ENCODE measurements around the gene DIP2C. TPM values are rescaled to one million over a fixed set of nuclear protein-coding genes. Genes with fewer than 3 reads are reported as not detected.

DIP2C gene
- total RNA-seq, 2 experiments from 2014 or later = 1.6 to 1.7 TPM

GRCh38 chr10:642186-642890, 47.1 kb downstream of the DIP2C start:
- no peak overlapping the region for H3K27ac Mint-ChIP-seq
- no peak overlapping the region for H3K4me3 Mint-ChIP-seq
- POLR2A ChIA-PET = no interaction called here
- no peaks in the 10 kb centered on the region for H3K9me3 Mint-ChIP-seq
- peaks cover 9% of the 10 kb centered on the region for H3K27me3 Mint-ChIP-seq
- ATAC-seq (ENCODE audit: low read depth) (no peak), DNase-seq (no peak)
- no peaks in the 10 kb centered on the region for H3K4me1 Mint-ChIP-seq
- H3K36me3 Mint-ChIP-seq = no peaks in the 10 kb centered on the region

GRCh38 chr10:641149-642010, 48.1 kb downstream of the DIP2C start:
- Mint-ChIP-seq H3K4me1 (no peaks in the 10 kb centered on the region), H3K27me3 (peaks cover 17% of the 10 kb centered on the region), H3K36me3 (no peaks in the 10 kb centered on the region), H3K9me3 (no peaks in the 10 kb centered on the region), H3K4me3 (no peak overlapping the region), H3K27ac (no peak overlapping the region)
- POLR2A ChIA-PET = no interaction called here
- ATAC-seq (ENCODE audit: low read depth) (no peak), DNase-seq (no peak)

GRCh38 chr10:640673-641045, 48.8 kb downstream of the DIP2C start:
- DNase-seq (no peak), ATAC-seq (ENCODE audit: low read depth) (no peak)
- Mint-ChIP-seq H3K36me3 (no peaks in the 10 kb centered on the region), H3K27me3 (peaks cover 22% of the 10 kb centered on the region), H3K27ac (no peak overlapping the region), H3K9me3 (no peaks in the 10 kb centered on the region), H3K4me3 (no peak overlapping the region), H3K4me1 (no peaks in the 10 kb centered on the region)
- POLR2A ChIA-PET = no interaction called here

GRCh38 chr10:639751-640672, 49.5 kb downstream of the DIP2C start:
- no peak for ATAC-seq (ENCODE audit: low read depth)
- H3K36me3 Mint-ChIP-seq = no peaks in the 10 kb centered on the region
- no peaks in the 10 kb centered on the region for H3K9me3 Mint-ChIP-seq
- H3K27ac Mint-ChIP-seq = no peak overlapping the region
- DNase-seq = no peak
- peaks cover 24% of the 10 kb centered on the region for H3K27me3 Mint-ChIP-seq
- no peaks in the 10 kb centered on the region for H3K4me1 Mint-ChIP-seq
- POLR2A ChIA-PET = no interaction called here
- no peak overlapping the region for H3K4me3 Mint-ChIP-seq

GRCh38 chr10:639001-639750, 50.3 kb downstream of the DIP2C start:
- ATAC-seq (ENCODE audit: low read depth) = no peak
- peaks cover 33% of the 10 kb centered on the region for H3K27me3 Mint-ChIP-seq
- no peaks in the 10 kb centered on the region for H3K9me3 Mint-ChIP-seq
- H3K27ac Mint-ChIP-seq = no peak overlapping the region
- DNase-seq = no peak
- no peaks in the 10 kb centered on the region for H3K36me3 Mint-ChIP-seq
- POLR2A ChIA-PET = no interaction called here
- H3K4me1 Mint-ChIP-seq = no peaks in the 10 kb centered on the region
- no peak overlapping the region for H3K4me3 Mint-ChIP-seq

GRCh38 chr10:637771-638195, 51.7 kb downstream of the DIP2C start:
- H3K4me1 Mint-ChIP-seq = no peaks in the 10 kb centered on the region
- H3K36me3 Mint-ChIP-seq = no peaks in the 10 kb centered on the region
- no peak for DNase-seq
- H3K27ac Mint-ChIP-seq = no peak overlapping the region
- no peaks in the 10 kb centered on the region for H3K9me3 Mint-ChIP-seq
- no peak for ATAC-seq (ENCODE audit: low read depth)
- H3K27me3 Mint-ChIP-seq = peaks cover 34% of the 10 kb centered on the region
- POLR2A ChIA-PET = no interaction called here
- no peak overlapping the region for H3K4me3 Mint-ChIP-seq

GRCh38 chr10:637221-637620, 52.2 kb downstream of the DIP2C start:
- Mint-ChIP-seq H3K27me3 (peaks cover 34% of the 10 kb centered on the region), H3K4me3 (no peak overlapping the region), H3K27ac (no peak overlapping the region), H3K4me1 (no peaks in the 10 kb centered on the region), H3K36me3 (no peaks in the 10 kb centered on the region), H3K9me3 (no peaks in the 10 kb centered on the region)
- POLR2A ChIA-PET = no interaction called here
- DNase-seq (no peak), ATAC-seq (ENCODE audit: low read depth) (no peak)

GRCh38 chr10:636769-637168, 52.7 kb downstream of the DIP2C start:
- POLR2A ChIA-PET = no interaction called here
- Mint-ChIP-seq H3K36me3 (no peaks in the 10 kb centered on the region), H3K9me3 (no peaks in the 10 kb centered on the region), H3K27ac (no peak overlapping the region), H3K4me3 (no peak overlapping the region), H3K4me1 (no peaks in the 10 kb centered on the region), H3K27me3 (peaks cover 34% of the 10 kb centered on the region)
- no peak for ATAC-seq (ENCODE audit: low read depth)
- no peak for DNase-seq

GRCh38 chr10:636016-636730, 53.3 kb downstream of the DIP2C start:
- peaks cover 34% of the 10 kb centered on the region for H3K27me3 Mint-ChIP-seq
- DNase-seq (no peak), ATAC-seq (ENCODE audit: low read depth) (no peak)
- no peak overlapping the region for H3K4me3 Mint-ChIP-seq
- no peaks in the 10 kb centered on the region for H3K4me1 Mint-ChIP-seq
- POLR2A ChIA-PET = no interaction called here
- no peaks in the 10 kb centered on the region for H3K36me3 Mint-ChIP-seq
- no peaks in the 10 kb centered on the region for H3K9me3 Mint-ChIP-seq
- no peak overlapping the region for H3K27ac Mint-ChIP-seq

- H3K27ac Mint-ChIP-seq = no peak overlapping the region
- H3K4me1 Mint-ChIP-seq = no peaks in the 10 kb centered on the region
- no peaks in the 10 kb centered on the region for H3K9me3 Mint-ChIP-seq
- no peak overlapping the region for H3K4me3 Mint-ChIP-seq
- H3K27me3 Mint-ChIP-seq = peaks cover 34% of the 10 kb centered on the region
- POLR2A ChIA-PET = no interaction called here
- no peak for ATAC-seq (ENCODE audit: low read depth)
- no peaks in the 10 kb centered on the region for H3K36me3 Mint-ChIP-seq
- no peak for DNase-seq
Measured at GRCh38 chr10:635088-635861, 54.2 kb downstream of the DIP2C start.

GRCh38 chr10:634256-634655, 55.2 kb downstream of the DIP2C start:
- Mint-ChIP-seq H3K9me3 (no peaks in the 10 kb centered on the region), H3K4me1 (no peaks in the 10 kb centered on the region), H3K27me3 (peaks cover 38% of the 10 kb centered on the region), H3K27ac (no peak overlapping the region), H3K36me3 (no peaks in the 10 kb centered on the region), H3K4me3 (no peak overlapping the region)
- DNase-seq (no peak), ATAC-seq (ENCODE audit: low read depth) (no peak)
- POLR2A ChIA-PET = no interaction called here

All from activated naive CD8-positive, alpha-beta T cell treated with anti-CD3 and anti-CD28 coated beads, Interleukin-2, amount 10 ng/mL, durations not matched to agents 7 days and 5 days (primary cell).